ENCODE data around the gene RGL1. TPM values are rescaled to one million over a fixed set of nuclear protein-coding genes. Genes with fewer than 3 reads are reported as not detected.
A peak's percentile ranks its signal among the peaks of the same experiment; 100 is the strongest.

The RGL1 gene
- total and polyA plus RNA-seq, 9 of the 15 experiments (the other 6 are each of a cell fraction or from before 2014, with no cell fraction given) = under 0.01 to 0.07 (median 0.04) TPM

- no peaks in the 10 kb centered on the region for H3K9me1 ChIP-seq (ENCODE audit: control insufficient read depth, insufficient read depth, low read length)
- FAIRE-seq (no peak), DNase-seq (ENCODE audit: extremely low read depth in 1 of 4, low spot score in 3 of 4) (no peak), ATAC-seq (peak; percentile 40)
- peaks cover 13 to 16% of the 10 kb centered on the region in 2 experiments; a peak in 4 of 5 replicates for H3K27me3 ChIP-seq (ENCODE audit: control insufficient read depth in 2 of 2, insufficient read depth in 2 of 2, low read length in 2 of 2)
- peak overlapping the region; percentile 4; the same call in 1 of the 2 replicates for H2AFZ ChIP-seq (ENCODE audit: low read depth, low read length)
- H3K36me3 ChIP-seq (ENCODE audit: control insufficient read depth, insufficient read depth, low read length) = peaks cover 15% of the 10 kb centered on the region; the same call in 1 of the 3 replicates
- 44% methylated on average over 15 of the region's 15 CpGs for WGBS (ENCODE audit: insufficient coverage, low coverage, missing lambda C conversion rate)
- H3K9ac ChIP-seq (ENCODE audit: insufficient read depth in 1 of 2, low read depth in 2 of 2, low read length in 2 of 2) = no peak overlapping the region
- no peaks in the 10 kb centered on the region for H3K79me2 ChIP-seq (ENCODE audit: control insufficient read depth, insufficient read depth, low read length)
- H3K4me2 ChIP-seq (ENCODE audit: insufficient read depth, low read length) = no peak overlapping the region
- H3K9me3 ChIP-seq (replicated peaks; ENCODE audit: control insufficient read depth, insufficient read depth, low read depth, low read length) = no peaks in the 10 kb centered on the region
- TF ChIP-seq STAG1 (CRISPR knock-in tag; IDR thresholded peaks at IDR 0.05; ENCODE audit: borderline replicate concordance) (no peak), TCF7L2 (IDR thresholded peaks at IDR 0.05; ENCODE audit: low read depth, low read length) (no peak), GTF2E2 (tag; IDR thresholded peaks at IDR 0.05) (no peak), RBM22 (IDR thresholded peaks at IDR 0.05; ENCODE audit: low read depth, low read length, poor library complexity, severe bottlenecking) (peak; percentile 96), POLR2G (IDR thresholded peaks at IDR 0.05; ENCODE audit: low read depth, low read length) (peak; percentile 77), ZNF263 (CRISPR knock-in tag; IDR thresholded peaks at IDR 0.05; ENCODE audit: borderline replicate concordance) (peak; percentile 93)
- ChIA-PET CTCF (ENCODE audit: low intra/inter-chr PET ratio) (no interaction called here), POLR2A (interaction anchor here (0.6 to 2.5 kb wide), 4 partner anchors 11 to 374 kb away, joined by 3 to 8 read pairs (median 4); no protein-coding TSS in a partner anchor)
- H3K27ac ChIP-seq (ENCODE audit: extremely low read depth, low read depth, low read length) = no peak overlapping the region
- in situ Hi-C loops (cut with MboI) (no loop called here), intact Hi-C loops (cut with micrococcal nuclease) (loop anchor here (5.0 kb wide), 1 partner anchor 100 kb away; no protein-coding TSS in a partner anchor)
- H3K4me1 ChIP-seq (replicated peaks in 1 of 2; ENCODE audit: control insufficient read depth in 2 of 2, insufficient read depth in 2 of 2, low read length in 2 of 2) = peaks cover 0 to 4% of the 10 kb centered on the region in 2 experiments; a peak in 3 of 5 replicates
- no peaks in the 10 kb centered on the region for H4K20me1 ChIP-seq (replicated peaks; ENCODE audit: control insufficient read depth, insufficient read depth, low read length)
- BruUV-seq (replicated peaks) = no TSS peak
- H3K4me3 ChIP-seq = no peak overlapping the region
Measured at GRCh38 chr1:183932412-183932811, 127.5 kb downstream of the RGL1 start.

Data from K562 (cell line).